Immature natural killer cell (primary cell): ENCODE results near the gene CLDN7. TPM values are rescaled to one million over a fixed set of nuclear protein-coding genes. Genes with fewer than 3 reads are reported as not detected.

Source experiments
- DNase-seq, 3 donors: peaks; one replicate each; pipeline ENCODE4 v3.0.0; 2022; ENCODE audit warnings: mixed read lengths in 1 of 3
- H3K27ac Mint-ChIP-seq, 6 donors: one replicate each; pipeline ENCODE4 v1.8.0; 2020; ENCODE audit warnings: mixed read lengths in 6 of 6, mild to moderate bottlenecking in 5 of 6, inconsistent platforms in 4 of 6, moderate library complexity in 3 of 6
- H3K27me3 Mint-ChIP-seq, 3 donors: one replicate each; pipeline ENCODE4 v1.8.0; 2020 to 2021; ENCODE audit warnings: low read depth in 3 of 3, mild to moderate bottlenecking in 3 of 3, mixed read lengths in 3 of 3, moderate library complexity in 3 of 3, inconsistent platforms in 1 of 3
- H3K36me3 Mint-ChIP-seq, 3 donors: one replicate each; pipeline ENCODE4 v1.8.0; 2020; ENCODE audit warnings: mixed read lengths in 3 of 3, inconsistent platforms in 2 of 3, mild to moderate bottlenecking in 2 of 3
- H3K4me1 Mint-ChIP-seq, 2 donors: one replicate each; pipeline ENCODE4 v1.8.0; 2020; ENCODE audit warnings: inconsistent platforms in 2 of 2, mild to moderate bottlenecking in 2 of 2, mixed read lengths in 2 of 2, moderate library complexity in 1 of 2
- H3K4me3 Mint-ChIP-seq, 5 donors: one replicate each; pipeline ENCODE4 v1.8.0; 2020; ENCODE audit warnings: mild to moderate bottlenecking in 5 of 5, mixed read lengths in 5 of 5, inconsistent platforms in 3 of 5, moderate library complexity in 3 of 5
- H3K9me3 Mint-ChIP-seq, 6 donors: one replicate each; pipeline ENCODE4 v1.8.0; 2020; ENCODE audit warnings: mild to moderate bottlenecking in 6 of 6, mixed read lengths in 6 of 6, inconsistent platforms in 4 of 6, moderate library complexity in 3 of 6
- polyA plus RNA-seq, 3 donors: library from polyadenylated mRNA; unstranded; fragments of 300-500 nt; fragmentation: Illumina TruSeq; gene quantifications; one replicate each; pipeline ENCODE4 v1.2.3, GENCODE V29; 2021

The CLDN7 gene
- 1 to 10 TPM; 2.5 to 8.7 (median 3.7) TPM for polyA plus RNA-seq

DNA sequence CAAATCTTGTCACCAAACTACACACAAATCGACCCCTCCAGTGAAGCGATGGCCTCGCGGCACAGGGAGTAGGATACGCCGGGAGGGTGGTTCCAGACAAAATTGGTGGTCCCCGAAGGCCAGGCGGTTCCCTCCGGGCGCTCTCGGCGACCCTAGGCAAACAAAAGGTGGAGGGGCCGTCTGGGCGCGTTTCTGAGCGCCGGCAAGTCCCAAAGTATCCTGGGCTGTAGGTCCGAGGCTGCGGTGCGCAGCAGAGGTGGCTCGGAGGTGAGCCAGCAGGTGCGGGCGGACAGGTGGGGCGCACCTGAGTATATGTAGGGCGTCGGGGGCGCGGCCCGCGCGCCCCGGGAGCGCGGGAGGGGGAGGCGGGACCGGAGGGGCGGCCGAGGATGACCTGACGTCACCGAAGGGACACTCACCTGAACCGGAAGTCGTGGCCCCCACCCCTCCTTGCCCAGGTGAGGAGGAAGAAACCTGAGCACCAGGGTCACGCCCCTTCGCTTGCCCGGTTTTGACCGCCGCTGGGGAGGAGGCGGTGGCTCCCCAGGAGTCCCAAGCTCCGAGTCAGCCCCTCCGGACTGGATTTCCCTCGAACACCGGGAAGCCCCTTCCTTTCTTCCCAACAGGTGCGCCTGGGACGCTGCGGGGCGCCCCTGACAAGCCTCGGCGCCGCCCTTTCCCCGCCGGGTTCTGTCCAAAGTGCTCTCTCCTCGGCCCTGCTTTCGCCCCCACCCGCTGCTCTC is at the start of gene CLDN7:
TSS of gene CLDN7 (minus strand) at position 287 of the 743 bp plus-strand sequence. CDS start 435 bp downstream, outside the sequence.
- H3K27ac Mint-ChIP-seq: peak within 1 kb of the TSS in 5 of 6 donors; percentile 23 to 67 (median 36)
- H3K4me3 Mint-ChIP-seq: peak within 1 kb of the TSS; percentile 72 to 80 (median 73)
- no peak for DNase-seq
- H3K9me3 Mint-ChIP-seq: no peaks in the 10 kb centered on the region
- peaks cover 17 to 25% of the 10 kb centered on the region in 2 donors for H3K4me1 Mint-ChIP-seq
- H3K36me3 Mint-ChIP-seq: peaks cover 0 to 8% (median 0%) of the 10 kb centered on the region in 3 donors
- peaks cover 5 to 33% (median 18%) of the 10 kb centered on the region in 3 donors for H3K27me3 Mint-ChIP-seq

GRCh38 chr17:7311110-7311705 is 48.9 kb upstream of the CLDN7 start:
- Mint-ChIP-seq H3K27ac (peak overlapping the region; percentile 95 to 100 (median 98)), H3K4me1 (peaks cover 68 to 77% of the 10 kb centered on the region in 2 donors), H3K4me3 (peak overlapping the region in 1 of 5 donors; percentile 27), H3K36me3 (peaks cover 18 to 39% (median 21%) of the 10 kb centered on the region in 3 donors), H3K27me3 (peaks cover 33 to 42% (median 34%) of the 10 kb centered on the region in 3 donors), H3K9me3 (peaks cover 0 to 2% (median 0%) of the 10 kb centered on the region in 6 donors)
- DNase-seq: no peak

DNA sequence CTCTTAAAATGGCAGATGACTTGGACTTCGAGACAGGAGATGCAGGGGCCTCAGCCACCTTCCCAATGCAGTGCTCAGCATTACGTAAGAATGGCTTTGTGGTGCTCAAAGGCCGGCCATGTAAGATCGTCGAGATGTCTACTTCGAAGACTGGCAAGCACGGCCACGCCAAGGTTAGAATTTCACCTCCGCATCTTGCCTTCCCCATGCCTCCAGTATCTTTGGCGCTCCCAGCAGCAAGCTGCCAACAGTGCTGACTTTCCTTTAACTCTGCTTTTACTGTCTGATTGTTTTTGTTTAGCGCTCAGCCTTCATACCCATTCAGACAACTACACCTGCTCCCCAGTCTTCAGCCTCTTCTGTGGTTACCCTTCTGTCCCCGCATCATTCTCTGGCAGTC is 47.4 kb upstream of the CLDN7 start:
- peaks cover 18 to 39% (median 21%) of the 10 kb centered on the region in 3 donors for H3K36me3 Mint-ChIP-seq
- DNase-seq: no peak
- H3K9me3 Mint-ChIP-seq: peaks cover 0 to 2% (median 0%) of the 10 kb centered on the region in 6 donors
- H3K27me3 Mint-ChIP-seq: peaks cover 29 to 40% (median 32%) of the 10 kb centered on the region in 3 donors
- peaks cover 58 to 66% of the 10 kb centered on the region in 2 donors for H3K4me1 Mint-ChIP-seq
- H3K4me3 Mint-ChIP-seq: peak overlapping the region; percentile 87 to 97 (median 93)
- peak overlapping the region; percentile 95 to 100 (median 98) for H3K27ac Mint-ChIP-seq

DNA sequence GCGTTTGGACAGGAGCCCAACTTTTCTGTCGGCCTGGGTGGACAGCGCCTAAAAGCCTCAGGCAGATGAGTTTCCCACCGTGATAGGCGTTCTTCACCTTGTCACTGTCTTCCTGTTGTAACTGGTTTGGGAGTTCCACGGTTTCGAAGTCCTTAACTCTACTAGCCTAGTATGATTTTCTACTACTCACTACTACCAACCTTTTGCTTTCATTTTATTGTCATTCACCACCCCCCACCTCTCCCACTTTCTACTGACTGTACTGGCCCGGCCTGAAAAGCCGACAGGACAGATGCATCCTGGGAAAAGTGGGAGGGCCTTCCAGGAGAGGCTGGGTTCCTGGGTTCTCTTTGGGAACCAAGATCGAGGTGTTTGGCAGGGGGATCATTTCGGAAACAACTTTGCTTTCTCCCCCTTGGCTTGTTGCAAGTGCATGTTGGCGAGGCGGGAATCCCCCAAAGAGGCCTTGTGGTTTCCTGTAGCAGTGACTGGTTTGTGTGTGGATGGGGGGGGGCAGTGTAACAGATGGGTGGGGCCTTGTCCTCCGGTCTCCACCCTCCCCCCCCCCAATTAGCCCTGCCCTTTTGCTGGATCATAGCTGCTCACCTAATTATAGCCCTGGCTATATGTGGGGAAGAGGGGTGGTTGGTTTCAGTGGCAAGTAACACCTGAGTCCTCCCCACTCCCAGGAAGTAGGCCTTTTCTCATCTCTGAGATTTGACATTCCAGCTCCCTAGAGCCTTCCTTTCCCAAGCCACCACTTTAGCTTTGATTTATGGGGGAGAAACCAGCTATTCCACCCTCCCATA is 46.6 kb upstream of the CLDN7 start:
- peaks cover 18 to 39% (median 19%) of the 10 kb centered on the region in 3 donors for H3K36me3 Mint-ChIP-seq
- peaks cover 0 to 2% (median 0%) of the 10 kb centered on the region in 6 donors for H3K9me3 Mint-ChIP-seq
- peaks cover 25 to 35% (median 27%) of the 10 kb centered on the region in 3 donors for H3K27me3 Mint-ChIP-seq
- DNase-seq: peak; percentile 88 to 91 (median 89)
- H3K27ac Mint-ChIP-seq: peak overlapping the region; percentile 95 to 100 (median 98)
- peak overlapping the region; percentile 87 to 97 (median 93) for H3K4me3 Mint-ChIP-seq
- H3K4me1 Mint-ChIP-seq: peaks cover 50 to 58% of the 10 kb centered on the region in 2 donors

- H3K9me3 Mint-ChIP-seq: peaks cover 0 to 2% (median 0%) of the 10 kb centered on the region in 6 donors
- H3K4me1 Mint-ChIP-seq: peaks cover 42 to 49% of the 10 kb centered on the region in 2 donors
- peak overlapping the region; percentile 91 to 97 (median 93) for H3K4me3 Mint-ChIP-seq
- H3K36me3 Mint-ChIP-seq: peaks cover 17 to 34% (median 18%) of the 10 kb centered on the region in 3 donors
- peaks cover 22 to 31% (median 24%) of the 10 kb centered on the region in 3 donors for H3K27me3 Mint-ChIP-seq
- H3K27ac Mint-ChIP-seq: peak overlapping the region; percentile 96 to 100 (median 99)
- peak in 2 of 3 donors; percentile 23 to 35 for DNase-seq
These were observed 45.7 kb upstream of the CLDN7 start for GRCh38 chr17:7307686-7308624.

DNA sequence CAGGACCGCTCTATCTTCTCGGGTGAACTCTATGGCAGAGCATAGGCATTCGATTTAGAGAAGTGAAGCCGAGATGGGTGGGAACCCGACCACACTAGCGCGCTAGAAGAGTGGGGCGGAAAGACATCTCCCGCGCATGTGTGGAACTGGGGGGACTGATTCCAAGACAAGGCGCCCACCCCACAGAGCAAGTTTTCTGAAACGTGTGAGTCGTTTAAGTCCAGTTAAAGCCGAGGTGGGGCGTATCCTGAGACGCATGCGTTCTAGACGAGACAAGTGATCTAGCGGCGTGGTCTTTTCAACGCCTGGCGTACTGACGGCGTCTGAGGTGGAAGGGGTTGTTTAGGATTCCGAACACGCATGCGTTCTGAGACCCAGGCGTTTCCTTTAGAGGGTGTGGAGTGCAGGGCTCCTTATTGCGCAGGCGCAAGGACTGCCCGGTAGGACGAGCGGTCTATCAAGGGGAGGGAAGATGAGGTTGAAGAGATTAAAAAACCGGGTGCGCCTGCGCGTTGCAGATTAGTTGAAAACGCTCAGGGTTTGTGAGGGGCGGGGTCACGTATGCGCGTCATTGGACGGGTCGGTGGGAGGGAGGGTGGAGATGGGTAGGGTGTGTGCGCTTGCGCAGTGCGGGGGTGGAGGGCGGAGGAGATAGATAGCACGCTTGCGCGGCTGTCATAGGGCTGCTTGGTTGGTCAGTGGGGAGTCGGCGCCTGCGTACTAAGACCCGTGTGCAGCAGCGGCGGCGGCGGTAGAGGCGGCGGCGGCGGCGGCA is 44.8 kb upstream of the CLDN7 start, which contains the start of gene EIF5A:
TSS of gene EIF5A (plus strand) at position 718 of the 775 bp plus-strand sequence. CDS start 2,008 bp downstream, outside the sequence.
- Mint-ChIP-seq H3K27me3 (peaks cover 18 to 30% (median 22%) of the 10 kb centered on the region in 3 donors), H3K4me3 (peak within 1 kb of the TSS; percentile 91 to 97 (median 93)), H3K9me3 (peaks cover 0 to 2% (median 0%) of the 10 kb centered on the region in 6 donors), H3K27ac (peak within 1 kb of the TSS; percentile 96 to 100 (median 99)), H3K4me1 (peaks cover 35 to 41% of the 10 kb centered on the region in 2 donors), H3K36me3 (peaks cover 17 to 29% (median 18%) of the 10 kb centered on the region in 3 donors)
- peak; percentile 100 for DNase-seq

DNA sequence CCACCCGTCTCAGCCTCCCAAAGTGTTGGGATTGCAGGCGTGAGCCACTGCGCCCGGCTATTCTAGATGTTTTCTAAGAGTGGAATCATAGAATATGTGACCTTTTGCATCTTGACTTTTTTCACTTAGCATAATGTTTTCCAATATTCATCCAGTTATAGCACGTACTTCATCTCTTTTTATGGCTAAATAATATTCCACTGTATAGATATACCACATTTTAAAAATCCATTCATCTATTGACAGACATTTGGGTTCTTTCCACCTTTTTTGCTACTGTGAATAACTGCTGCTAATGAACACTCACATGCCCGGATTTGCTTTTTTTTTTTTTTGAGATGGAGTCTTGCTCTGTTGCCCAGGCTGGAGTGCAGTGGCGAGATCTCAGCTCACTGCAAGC is 41.9 kb upstream of the CLDN7 start:
- H3K27ac Mint-ChIP-seq: peak overlapping the region in 1 of 6 donors; percentile 14
- H3K36me3 Mint-ChIP-seq: peaks cover 0 to 6% (median 0%) of the 10 kb centered on the region in 3 donors
- peaks cover 0 to 2% (median 0%) of the 10 kb centered on the region in 6 donors for H3K9me3 Mint-ChIP-seq
- H3K27me3 Mint-ChIP-seq: peaks cover 14 to 25% (median 17%) of the 10 kb centered on the region in 3 donors
- no peak for DNase-seq
- H3K4me3 Mint-ChIP-seq: peak overlapping the region in 1 of 5 donors; percentile 41
- H3K4me1 Mint-ChIP-seq: peaks cover 14% of the 10 kb centered on the region in 2 donors

DNA sequence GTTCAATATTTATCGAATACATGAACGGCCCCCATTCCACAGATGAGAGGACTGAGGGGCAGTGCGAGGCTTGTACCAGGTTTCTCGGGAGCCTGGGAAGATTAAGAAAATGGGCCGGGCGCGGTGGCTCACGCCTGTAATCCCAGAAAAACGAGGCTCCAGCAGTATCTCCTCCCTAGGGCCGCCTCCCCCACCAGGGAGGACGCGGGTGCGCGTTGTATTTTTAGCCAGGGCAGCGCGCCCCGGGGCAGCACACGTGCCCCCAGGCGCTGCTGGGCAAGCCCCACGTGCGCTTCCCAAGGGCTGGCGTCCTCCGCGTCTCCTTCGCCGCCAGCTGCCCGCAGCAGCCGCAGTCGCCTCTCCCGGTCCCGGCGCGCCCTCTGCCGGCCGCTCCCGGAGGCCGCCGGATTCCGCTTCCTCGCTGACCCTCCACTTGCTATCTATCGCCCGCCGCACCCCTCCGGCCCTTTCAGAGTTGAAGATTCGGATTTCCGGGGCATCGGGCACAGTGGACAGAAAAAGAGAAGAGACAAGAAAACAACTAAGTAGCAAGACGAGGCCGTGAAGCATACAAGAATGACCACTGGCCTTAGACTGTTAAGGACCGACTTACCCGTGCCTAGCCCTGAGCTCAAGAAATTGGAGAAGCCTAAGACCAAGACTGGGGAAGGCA is 34.0 kb upstream of the CLDN7 start:
- Mint-ChIP-seq H3K36me3 (peaks cover 0 to 4% (median 0%) of the 10 kb centered on the region in 3 donors), H3K4me3 (peak overlapping the region; percentile 27 to 86 (median 59)), H3K4me1 (peaks cover 21 to 26% of the 10 kb centered on the region in 2 donors), H3K9me3 (no peaks in the 10 kb centered on the region), H3K27ac (peak overlapping the region in 1 of 6 donors; percentile 64), H3K27me3 (peaks cover 8 to 19% (median 15%) of the 10 kb centered on the region in 3 donors)
- DNase-seq: peak; percentile 65 to 71 (median 69)

- Mint-ChIP-seq H3K27me3 (peaks cover 8 to 19% (median 15%) of the 10 kb centered on the region in 3 donors), H3K4me1 (peaks cover 21 to 26% of the 10 kb centered on the region in 2 donors), H3K4me3 (peak overlapping the region; percentile 77 to 88 (median 81)), H3K36me3 (peaks cover 0 to 4% (median 0%) of the 10 kb centered on the region in 3 donors), H3K27ac (peak overlapping the region in 1 of 6 donors; percentile 20), H3K9me3 (no peaks in the 10 kb centered on the region)
- no peak for DNase-seq
These were observed 33.2 kb upstream of the CLDN7 start for GRCh38 chr17:7295230-7296180.

DNA sequence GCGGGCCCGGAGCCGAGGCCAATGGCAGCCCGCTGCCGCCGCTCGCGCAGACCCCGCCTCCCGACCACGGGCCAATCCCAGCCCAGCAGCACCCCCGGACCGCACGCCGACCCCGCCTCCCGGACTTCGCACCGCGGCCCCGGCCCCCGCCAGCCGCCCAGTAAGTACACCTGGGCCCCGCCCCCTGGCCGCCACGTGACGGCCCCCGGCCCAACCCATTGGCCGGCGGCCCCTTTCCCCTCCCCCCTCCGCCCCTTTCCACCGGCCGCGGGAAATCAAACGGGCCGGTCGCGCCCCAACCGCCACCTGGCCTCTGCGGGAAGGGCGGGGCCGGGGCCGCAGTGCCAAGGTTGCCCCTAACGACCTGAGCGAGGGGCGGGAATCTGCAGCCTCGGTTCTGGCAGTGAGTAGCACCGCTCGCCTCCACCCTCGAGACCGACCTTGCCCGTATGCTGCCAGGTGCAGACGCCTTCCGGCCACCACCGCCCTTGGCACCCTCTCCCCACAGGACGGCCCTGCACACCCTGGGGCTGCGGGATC is 32.4 kb upstream of the CLDN7 start, which contains the start of gene YBX2:
TSS of gene YBX2 (minus strand) at position 26 of the 540 bp plus-strand sequence. CDS start 139 bp downstream, outside the sequence.
- peaks cover 21 to 26% of the 10 kb centered on the region in 2 donors for H3K4me1 Mint-ChIP-seq
- peaks cover 0 to 4% (median 0%) of the 10 kb centered on the region in 3 donors for H3K36me3 Mint-ChIP-seq
- H3K9me3 Mint-ChIP-seq: no peaks in the 10 kb centered on the region
- peak; percentile 67 to 68 (median 68) for DNase-seq
- H3K27ac Mint-ChIP-seq: peak within 1 kb of the TSS in 1 of 6 donors; percentile 20
- H3K4me3 Mint-ChIP-seq: peak within 1 kb of the TSS; percentile 77 to 88 (median 81)
- H3K27me3 Mint-ChIP-seq: peaks cover 8 to 22% (median 15%) of the 10 kb centered on the region in 3 donors
